Measurements from ENCODE around the gene IRF2.
A peak's percentile ranks its signal among the peaks of the same experiment; 100 is the strongest.
"Not testable (repeated sequence)": the region's sequence is repeated elsewhere in the genome, so short reads cannot be mapped to it uniquely, and the experiment has no call there.

The IRF2 gene

GRCh38 chr4:184343502-184344177 lies 130.7 kb downstream of the IRF2 start:
- DNase-seq = peak; percentile 61

GRCh38 chr4:184342857-184343237 lies 131.5 kb downstream of the IRF2 start:
- not testable (repeated sequence) for DNase-seq

- DNase-seq = no peak
These were observed 132.0 kb downstream of the IRF2 start for GRCh38 chr4:184342167-184342856.

DNA sequence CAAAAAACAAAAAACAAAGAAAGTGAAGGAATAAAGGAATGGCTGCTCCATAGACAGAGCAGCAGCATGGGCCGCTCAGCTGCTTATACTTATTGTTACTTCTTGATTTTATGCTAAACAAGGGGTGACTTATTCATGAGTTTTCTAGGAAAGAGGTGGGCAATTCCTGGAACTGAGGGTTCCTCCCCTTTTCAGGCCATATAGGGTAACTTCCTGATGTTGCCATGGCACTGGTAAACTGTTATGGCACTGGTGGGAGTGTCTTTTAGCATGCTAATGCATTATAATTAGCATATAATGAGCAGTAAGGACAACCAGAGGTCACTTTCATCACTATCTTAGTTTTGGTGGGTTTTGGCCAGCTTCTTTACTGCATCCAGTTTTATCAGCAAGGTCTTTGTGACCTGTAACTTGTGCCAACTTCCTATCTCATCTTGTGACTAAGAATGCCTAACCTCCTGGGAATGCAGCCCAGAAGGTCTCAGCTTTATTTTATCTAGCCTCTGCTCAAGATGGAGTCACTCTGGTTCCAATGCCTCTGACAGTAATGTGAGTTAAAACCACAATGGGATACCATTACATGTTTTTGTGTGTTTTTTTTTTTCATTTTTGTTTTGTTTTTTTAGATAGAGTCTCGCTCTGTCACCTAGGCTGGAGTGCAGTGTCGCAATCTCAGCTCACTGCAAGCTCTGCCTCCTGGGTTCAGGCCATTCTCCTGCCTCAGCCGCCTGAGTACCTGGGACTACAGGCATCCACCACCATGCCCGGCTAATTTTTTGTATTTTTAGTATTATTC lies 134.8 kb downstream of the IRF2 start:
- DNase-seq = peak; percentile 26

GRCh38 chr4:184337907-184338306 lies 136.4 kb downstream of the IRF2 start:
- DNase-seq = no peak
